Pulmonary artery endothelial cell (primary cell): ENCODE measurements around the gene MGAT4C. TPM values are rescaled to one million over a fixed set of nuclear protein-coding genes. Genes with fewer than 3 reads are reported as not detected.
"Not testable (repeated sequence)": the region's sequence is repeated elsewhere in the genome, so short reads cannot be mapped to it uniquely, and the experiment has no call there.

Source experiments
- DNase-seq: peaks from one replicate; pipeline ENCODE4 v3.0.0-alpha.2; 2011; ENCODE audit warnings: low read depth, low spot score
- total RNA-seq: library from RNA; depleted of rRNA; stranded (reverse); fragments of >200 nt; gene quantifications from 2 replicates; pipeline ENCODE4 v1.2.3, GENCODE V29; 2014

The MGAT4C gene
- total RNA-seq, 1 donor from 2014 or later = under 0.01 TPM

DNA sequence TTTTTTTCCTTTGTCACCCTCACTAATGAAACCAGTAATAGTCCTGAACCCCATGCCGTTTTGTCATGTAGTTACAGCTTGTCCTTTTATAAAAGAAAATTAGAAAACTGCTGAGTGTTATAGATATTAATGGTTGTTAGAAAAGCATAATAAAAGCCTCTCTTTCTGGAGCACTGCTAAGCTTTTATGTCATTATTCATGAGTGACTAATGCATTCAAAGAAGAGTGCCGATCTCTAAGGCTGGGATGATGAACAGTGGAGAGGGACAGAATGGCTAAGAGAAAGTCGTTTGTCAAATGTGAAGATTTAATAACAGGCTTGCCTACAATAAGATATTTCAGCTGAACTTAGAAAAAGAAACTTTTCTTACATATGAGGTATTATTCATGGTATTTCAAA is 121.6 kb downstream of the MGAT4C start:
- no peak for DNase-seq

DNA sequence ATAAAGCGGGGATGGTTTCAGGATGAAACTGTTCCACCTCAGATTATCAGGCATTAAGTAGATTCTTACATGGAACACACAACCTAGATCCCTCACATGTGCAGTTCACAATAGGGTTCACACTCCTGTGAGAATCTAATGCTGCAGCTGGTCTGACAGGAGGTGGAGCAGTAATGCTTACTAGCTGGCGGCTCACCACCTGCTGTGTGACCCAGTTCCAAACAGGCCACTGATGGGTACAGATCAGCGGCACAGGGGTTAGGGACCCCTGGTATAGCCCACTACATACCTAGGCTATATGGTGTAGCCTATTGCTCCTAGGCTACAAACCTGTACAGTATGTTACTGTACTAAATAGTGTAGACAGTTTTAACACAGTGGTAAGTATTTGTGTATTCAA is 129.3 kb downstream of the MGAT4C start:
- not testable (repeated sequence) for DNase-seq

DNA sequence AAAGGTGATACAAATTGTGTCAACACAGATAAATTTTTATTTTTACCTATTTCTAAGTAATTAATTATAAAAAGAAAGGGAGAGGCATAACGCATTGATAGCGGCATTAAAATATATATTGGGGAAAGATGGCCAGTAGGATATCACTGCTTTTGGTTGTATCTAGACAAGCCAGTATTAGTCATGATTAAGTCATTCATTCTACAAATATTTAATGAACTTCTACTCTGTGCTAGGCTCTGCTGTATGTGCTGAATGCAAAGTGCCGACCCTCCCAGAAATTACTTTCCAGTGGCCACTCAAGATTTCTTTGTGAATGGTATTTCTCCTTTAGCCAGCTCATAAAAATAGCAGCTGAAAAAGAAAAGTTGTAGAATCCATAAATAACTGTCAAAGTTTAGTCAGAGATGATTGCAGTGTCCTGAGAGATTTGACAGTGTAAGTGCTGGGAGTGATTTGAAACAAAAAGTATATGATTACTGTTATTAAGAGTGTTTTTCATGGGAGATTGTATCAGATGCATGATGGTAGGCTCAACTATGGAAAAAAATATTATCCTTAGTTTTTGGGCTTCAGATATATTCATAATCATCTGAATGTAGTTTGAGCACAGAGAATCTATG is 133.2 kb downstream of the MGAT4C start:
- DNase-seq = no peak

DNA sequence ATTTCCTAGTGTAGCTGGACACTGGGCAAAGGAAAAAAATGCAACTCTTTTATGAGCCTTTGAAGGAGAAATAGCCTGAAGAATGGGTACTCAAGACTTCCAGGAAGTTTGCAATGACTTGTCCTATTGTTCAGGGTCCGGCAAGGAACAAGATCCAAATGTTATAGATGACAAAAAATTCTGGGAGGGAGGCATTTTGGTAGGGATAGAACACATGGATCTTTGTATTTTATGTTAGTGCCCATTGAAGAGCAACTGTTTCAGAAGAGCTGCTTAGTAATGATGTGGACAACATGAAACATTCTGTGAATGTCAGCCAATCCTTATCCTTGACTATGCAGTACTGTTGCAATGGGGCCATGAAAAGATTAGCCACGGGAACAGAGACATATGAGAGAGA is 138.0 kb downstream of the MGAT4C start:
- no peak for DNase-seq

DNA sequence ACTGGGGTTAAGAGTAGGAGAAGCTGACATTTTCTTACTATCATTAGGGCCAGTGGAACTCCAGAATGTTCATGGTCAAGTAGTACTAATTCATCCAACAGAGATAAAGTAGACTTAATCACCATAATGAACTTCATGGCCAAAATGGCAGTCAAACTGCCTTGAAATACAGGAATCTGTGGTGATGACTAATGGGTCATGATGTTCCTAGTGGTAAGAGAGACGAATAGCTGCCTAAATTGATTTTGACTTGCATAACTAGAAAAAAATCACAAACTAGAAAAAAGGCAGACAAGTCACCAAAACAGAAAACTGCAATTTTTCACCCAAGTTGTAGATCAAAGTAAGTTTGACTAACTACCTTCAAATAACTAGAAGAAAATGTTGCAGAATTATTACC is 138.5 kb downstream of the MGAT4C start:
- DNase-seq = no peak

DNA sequence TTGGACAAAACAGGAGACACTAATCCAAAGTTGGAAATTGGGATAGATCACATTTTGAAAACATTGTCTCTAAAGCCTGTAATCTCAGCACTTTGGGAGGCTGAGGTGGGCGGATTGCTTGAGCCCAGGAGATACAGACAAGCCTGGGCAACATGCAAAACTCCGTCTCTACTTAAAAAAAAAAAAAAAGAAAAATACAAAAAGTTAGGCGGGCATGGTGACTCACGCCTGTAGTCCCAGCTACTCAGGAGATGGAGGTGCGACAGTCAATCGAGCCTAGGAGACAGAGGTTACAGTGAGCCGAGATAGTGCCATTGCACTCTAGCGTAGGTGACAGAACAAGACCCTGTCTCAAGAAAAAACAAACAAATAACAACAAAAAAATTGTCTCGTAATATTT is 152.1 kb downstream of the MGAT4C start:
- DNase-seq = no peak

DNA sequence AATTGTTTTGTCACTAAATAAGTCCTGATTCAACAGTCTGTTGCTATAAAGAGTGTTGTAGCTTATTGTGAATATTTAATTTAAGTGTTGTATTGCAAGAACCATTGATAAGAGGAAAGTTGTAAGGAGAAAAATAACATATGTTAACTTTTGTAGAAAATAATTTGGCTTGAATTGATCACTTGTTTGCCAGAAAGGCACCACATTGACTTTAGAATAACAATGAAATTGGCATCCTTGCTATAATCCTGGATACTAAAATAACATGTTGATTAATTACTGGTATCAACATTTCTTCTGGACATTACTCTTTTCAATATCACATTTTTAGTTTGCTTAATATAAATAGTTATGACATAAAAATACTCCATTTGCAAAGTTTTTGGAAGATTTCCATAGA is 159.0 kb downstream of the MGAT4C start:
- DNase-seq = no peak

DNA sequence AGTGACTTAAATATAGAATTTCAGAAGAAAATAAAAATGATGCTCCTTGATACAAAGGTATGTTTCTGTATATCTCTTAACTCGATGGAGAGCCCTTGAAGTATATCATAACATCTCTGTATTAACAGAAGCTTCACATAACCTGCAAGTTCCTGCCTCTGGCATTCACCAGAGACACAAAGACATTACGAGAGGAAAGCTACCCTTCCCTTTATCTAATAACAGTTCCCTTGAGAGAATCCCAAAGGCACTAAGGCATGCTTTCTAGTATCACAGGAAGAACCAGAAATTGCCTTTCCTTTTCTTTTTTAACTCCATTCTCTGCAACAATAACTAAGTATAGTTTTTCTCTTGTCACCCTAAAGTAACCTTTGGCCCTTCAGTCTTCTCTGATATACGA is 164.5 kb downstream of the MGAT4C start:
- DNase-seq = no peak

DNA sequence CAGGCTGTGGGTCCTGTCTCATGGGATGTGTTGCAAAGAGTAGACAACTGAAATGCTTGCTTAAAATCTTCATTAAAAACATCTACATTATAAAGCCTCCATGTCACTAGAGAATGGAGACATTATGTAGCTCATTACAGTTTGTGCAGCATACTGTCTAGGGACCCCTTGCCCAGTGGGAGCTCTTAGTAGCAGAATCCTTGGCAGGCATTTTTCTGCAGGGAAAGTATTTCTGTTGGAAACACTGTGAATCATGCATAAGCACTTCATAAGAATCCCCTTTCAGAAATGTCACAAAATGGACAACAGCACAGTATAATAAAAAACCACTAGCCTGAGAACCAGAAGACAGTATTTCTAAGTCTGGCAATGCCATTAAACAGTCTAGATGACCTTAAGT is 174.3 kb downstream of the MGAT4C start:
- DNase-seq = no peak

DNA sequence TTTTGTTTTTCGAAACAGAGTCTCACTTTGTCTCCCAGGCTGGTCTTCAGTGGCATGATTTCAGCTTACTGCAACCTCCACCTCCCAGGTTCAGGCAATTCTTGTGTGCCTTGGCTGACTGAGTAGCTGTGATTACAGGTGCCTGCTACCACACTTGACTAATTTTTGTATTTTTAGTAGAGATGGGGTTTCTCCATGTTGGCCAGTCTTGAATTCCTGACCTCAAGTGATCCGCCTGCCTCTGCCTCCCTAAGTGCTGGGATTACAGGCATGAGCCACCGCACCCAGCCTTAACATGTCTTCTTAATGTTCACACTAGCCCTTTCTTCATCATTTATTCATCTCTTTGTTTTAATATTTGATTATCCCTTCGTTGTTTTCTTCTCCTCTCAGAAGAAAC is 197.1 kb downstream of the MGAT4C start:
- not testable (repeated sequence) for DNase-seq

DNA sequence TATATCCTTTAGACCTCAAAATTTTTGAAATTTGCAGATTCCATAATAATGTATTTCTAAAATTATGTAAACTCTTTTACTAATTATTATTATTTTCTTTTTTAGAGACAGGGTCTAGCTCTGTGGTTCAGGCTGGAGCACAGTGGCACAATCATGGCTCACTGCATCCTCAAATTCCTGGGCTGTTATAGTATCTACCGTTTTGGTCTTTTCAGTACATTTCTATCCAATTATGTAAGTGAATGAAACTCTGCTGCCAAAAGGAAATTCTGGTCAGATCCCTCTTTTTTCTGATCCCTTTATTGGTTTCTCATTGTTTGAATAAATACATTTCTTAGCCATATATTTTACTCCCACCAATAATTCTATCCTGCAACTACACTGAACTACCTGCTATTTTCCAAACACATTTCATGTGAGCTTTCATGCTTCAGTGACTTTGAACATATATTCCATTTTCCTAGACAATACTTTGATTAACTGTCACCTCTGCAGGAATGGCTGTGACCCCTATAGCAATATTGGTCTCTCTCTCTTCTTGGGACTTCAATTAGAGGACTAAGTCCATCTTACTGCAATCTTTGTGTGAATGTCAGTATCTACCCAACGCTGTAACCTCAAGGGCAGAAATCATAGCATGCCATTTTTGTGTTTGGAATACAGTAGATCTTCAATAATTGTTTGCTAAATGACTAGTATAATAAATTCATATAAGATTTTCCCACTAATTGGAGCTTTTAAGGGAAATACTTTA is 198.9 kb downstream of the MGAT4C start:
- DNase-seq = no peak

DNA sequence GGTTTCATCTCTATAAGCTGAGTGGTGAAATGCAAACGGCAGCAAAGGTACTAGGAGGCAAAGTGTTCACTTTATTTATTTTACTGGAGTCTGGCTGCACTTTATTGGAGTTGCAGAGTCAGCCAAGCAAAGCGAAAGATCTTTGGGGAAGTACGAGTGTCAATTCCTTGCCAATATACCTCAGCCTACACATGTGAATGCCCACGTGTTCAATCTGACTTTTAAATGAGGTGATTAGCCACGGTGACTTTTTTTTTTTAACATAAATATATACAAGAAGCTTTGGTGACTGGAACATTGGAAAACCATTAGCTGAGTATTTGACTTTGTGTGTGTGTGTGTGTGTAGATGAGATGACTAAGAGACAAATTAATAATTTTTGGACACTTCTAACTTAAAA is 203.3 kb downstream of the MGAT4C start:
- no peak for DNase-seq

DNA sequence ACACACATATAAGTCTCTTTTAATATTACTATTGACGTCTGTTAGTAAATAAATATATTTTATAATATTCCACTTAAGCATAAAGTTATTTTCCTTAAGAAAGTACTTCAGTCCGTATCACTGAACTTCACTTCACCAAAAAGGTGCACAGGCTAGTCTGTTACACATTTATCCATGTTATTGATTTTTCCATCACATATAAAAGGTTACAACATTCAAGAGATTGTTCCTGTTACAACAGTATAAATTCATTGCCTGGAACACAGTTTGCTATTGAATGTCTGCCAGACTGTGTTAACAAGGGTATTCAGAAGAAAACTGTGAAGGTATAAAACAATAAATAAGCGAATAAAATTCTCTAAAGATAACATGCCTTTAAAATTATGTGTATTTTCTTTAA is 206.2 kb downstream of the MGAT4C start:
- no peak for DNase-seq

DNA sequence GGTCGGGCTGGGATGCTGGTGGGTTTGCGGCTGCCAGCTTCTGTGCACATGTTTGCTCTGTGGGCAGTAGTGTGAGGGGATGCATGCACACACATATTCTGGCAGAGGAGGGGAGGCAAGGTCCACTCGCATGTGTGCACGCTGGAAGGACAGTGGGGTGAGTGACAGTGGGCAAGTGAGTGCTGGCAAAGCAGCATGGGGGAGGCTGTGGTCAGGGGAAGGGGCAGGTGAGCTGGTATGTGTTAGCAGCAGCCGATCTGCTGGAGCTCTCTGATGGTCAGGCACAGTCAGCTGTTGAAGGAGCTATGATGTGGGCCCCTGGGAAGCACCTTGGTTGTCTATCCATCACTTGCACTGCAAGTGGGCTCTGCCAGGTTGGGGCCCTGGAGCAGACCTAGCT is 211.8 kb downstream of the MGAT4C start:
- DNase-seq = no peak

DNA sequence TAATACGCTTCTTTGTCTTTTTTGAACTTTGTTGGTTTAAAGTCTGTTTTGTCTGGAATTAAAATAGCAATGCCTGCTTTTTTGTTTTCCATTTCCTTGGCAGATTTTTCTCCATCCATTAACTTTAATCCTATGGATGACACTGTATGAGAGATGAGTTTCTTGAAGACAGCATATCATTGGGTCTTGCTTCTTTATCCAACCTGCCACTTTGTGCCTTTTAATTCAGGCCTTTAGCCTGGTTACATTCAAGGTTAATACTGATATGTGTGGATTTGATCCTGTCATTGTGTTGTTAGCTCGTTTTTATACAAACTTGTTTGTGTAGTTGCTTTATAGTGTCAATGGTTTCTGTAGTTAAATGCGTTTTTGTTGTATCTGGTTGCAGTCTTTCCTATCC is 214.1 kb downstream of the MGAT4C start:
- no peak for DNase-seq

DNA sequence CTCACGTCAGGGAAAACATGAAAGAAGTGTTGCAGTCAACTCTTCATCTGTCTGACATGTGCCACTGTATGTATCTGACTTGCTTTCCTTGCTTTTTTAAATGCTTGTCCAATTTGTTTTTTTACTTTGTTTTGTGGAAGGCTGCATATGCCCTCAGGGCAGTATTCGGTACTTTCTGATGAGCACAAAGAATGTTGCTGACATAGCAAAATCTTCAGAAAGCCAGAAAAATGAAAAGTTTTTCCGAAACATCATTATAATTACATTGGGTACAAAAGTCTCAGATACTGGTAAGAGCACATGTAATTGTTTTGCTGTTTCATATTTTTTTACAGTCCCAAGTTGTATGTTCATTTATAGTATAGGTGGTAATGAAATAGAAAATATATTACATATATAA is 237.8 kb downstream of the MGAT4C start:
- DNase-seq = no peak

DNA sequence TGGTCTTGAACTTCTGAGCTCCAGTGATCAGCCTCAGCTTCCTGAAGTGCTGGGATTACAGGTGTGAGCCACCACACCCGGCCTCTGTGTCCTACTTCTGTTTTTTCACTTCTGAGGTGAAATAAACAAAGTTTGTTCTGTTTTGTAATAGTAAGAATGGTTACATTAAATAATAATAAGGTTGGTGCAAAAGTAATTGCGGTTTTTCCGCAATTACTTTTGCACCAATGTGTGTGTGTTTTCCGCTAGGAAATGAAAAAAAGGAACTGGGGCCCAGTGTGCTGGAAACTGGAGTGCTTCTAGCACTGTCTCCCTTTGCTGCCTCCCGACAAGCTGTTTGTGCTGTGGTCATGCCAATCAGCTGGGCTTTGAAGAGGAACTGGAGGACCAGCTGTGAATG is 241.2 kb downstream of the MGAT4C start:
- no peak for DNase-seq

DNA sequence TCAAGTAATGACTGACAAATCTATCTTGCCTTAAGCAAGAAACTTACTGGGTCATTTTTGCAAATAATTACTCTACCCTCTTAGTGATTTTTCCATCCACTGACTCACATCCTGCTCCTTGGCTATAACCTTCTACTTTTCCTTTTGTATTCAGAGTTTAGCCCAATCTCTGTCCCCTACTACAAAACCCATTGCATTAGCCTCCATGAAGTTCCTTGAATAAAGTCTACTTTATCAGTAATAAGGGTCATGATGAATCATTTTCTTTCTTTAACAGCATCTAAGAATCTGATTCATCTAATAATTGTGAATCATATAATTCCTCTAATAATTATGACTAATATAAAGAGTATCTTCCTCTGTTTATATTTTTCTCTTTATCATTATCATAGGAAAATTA is 249.5 kb downstream of the MGAT4C start:
- DNase-seq = peak; percentile 4

DNA sequence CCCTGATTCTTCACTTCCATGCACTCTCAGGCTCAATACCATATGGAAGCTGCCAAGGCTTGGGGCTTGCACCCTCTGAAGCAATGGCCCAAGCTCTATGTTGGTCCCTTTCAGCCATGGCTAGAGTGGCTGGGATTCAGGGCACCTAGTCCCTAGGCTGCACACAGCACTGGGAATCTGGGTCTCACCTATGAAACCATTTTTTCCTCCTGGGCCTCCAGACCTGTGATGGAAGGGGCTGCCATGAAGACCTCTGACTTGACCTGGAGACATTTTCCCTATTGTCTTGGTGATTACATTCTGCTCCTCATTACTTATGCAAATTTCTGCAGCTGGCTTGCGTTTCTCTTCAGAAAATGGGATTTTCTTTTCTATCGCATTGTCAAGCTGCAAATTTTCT is 258.1 kb downstream of the MGAT4C start:
- no peak for DNase-seq

DNA sequence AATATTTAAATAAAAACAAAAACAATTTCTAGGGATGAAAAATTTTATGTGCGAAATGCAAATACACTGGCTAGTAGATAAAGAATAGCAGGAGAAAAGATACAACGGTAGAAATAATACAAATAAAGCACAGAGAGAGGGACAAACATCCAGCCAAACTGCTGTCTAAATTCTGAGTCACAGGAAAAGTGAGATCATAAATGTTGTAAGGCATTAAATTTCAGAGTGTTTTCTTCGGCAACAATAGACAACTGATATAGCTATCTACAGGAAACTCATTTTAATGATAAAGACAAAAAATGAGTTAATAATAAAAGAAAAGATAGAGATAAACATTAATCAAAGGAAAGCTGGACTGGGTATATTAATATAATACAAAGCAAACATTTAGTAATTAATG is 259.9 kb downstream of the MGAT4C start:
- peak; percentile 35 for DNase-seq

DNA sequence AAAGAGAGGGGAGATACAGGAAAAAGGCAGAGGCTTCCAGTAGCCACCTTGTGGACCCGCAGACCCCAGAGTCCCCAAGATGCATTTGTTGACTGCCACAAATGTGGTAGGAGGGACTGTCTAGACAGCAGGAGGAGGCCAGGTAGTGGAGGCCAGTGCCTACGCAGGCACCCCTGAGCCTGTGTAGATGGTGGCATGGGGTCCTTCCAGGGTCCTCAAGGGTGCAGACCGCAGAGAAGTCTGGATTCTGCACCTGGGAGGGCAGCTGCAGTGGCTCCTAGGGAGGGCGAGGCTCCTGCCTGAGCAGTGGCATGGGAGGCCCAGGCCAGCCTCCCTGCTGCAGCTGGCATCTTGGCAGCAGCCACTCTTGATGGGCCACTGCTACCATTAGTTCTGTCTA is 262.4 kb downstream of the MGAT4C start:
- no peak for DNase-seq

DNA sequence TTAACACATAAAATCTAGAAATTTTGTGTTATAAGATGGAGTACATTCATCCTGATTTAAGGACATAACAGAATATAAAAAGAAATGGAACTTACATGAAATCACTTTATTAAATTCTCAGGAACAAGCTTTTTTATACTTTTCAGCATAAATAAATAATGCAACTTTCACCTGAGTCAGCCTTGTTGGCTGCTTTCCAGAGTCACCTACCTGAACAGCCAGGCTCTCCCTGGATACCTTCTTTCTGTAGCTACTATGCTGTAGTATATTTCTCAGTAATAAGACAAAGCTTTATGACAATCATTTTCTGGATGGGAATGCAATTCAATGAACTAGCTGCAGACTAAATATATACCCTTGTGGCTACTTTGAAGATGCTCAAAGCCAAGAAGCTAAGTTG is 270.2 kb downstream of the MGAT4C start:
- no peak for DNase-seq

DNA sequence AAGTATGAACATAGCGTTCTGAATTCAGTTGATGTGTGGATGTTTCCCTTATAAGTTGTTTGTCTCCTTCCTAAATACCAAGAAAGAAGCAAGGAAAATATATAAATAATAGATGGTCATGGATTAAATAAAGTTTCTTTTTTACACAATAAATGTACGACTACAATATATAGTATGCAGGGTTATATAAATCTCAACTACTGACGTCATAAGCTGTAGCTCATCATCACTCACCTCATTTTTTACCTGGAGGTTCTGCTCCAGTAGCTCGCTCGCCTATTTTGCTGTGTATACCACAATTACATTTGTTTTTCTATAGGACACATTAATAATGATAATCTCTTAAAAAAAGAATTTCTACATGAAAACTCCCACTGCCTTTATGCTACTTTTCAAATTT is 272.6 kb downstream of the MGAT4C start:
- no peak for DNase-seq
